MCF 10A (cell line): ENCODE measurements around the gene PTPN5. TPM values are rescaled to one million over a fixed set of nuclear protein-coding genes. Genes with fewer than 3 reads are reported as not detected.

ENCODE experiments used
- BruUV-seq: library from RNA; stranded (reverse); fragments of 400-500 nt; replicated peaks from 2 replicates; lab custom pipeline; 2021; lab: Mats Ljungman, UMichigan
- CTCF ChIA-PET: fragments of 300-600 bp; sonication (Branson Sonifier 250); formaldehyde crosslinking; extraction: SDS; loops from one replicate; lab custom pipeline; 2021; ENCODE audit warnings: antibody characterized with exemption, inconsistent platforms; lab: Yijun Ruan, JAX
- POLR2A ChIA-PET: fragments of 300-600, 350-650 bp; sonication (Branson Sonifier 250); formaldehyde crosslinking; extraction: SDS; loops from one replicate; lab custom pipeline; 2020; ENCODE audit warnings: antibody characterized with exemption, inconsistent platforms; lab: Yijun Ruan, JAX
- DNase-seq: peaks from one replicate; pipeline ENCODE4 v3.0.0-alpha.2; 2018; ENCODE audit not compliant: unreplicated experiment
- H3K27ac Mint-ChIP-seq: one replicate; pipeline ENCODE4 v1.8.0; 2022; ENCODE audit warnings: mild to moderate bottlenecking, low read depth, mixed read lengths; ENCODE audit not compliant: unreplicated experiment
- H3K27me3 Mint-ChIP-seq: one replicate; pipeline ENCODE4 v1.8.0; 2022; ENCODE audit warnings: mixed read lengths; ENCODE audit not compliant: insufficient read depth, unreplicated experiment
- H3K36me3 Mint-ChIP-seq: one replicate; pipeline ENCODE4 v1.8.0; 2022; ENCODE audit warnings: mild to moderate bottlenecking, moderate library complexity, mixed read lengths; ENCODE audit not compliant: insufficient read depth, unreplicated experiment
- H3K4me1 Mint-ChIP-seq: one replicate; pipeline ENCODE4 v1.8.0; 2022; ENCODE audit warnings: mixed read lengths; ENCODE audit not compliant: insufficient read depth, unreplicated experiment
- H3K4me3 Mint-ChIP-seq: one replicate; pipeline ENCODE4 v1.8.0; 2022; ENCODE audit warnings: mild to moderate bottlenecking, moderate library complexity, mixed read lengths; ENCODE audit not compliant: unreplicated experiment
- H3K9me3 Mint-ChIP-seq: one replicate; pipeline ENCODE4 v1.8.0; 2022; ENCODE audit warnings: mixed read lengths; ENCODE audit not compliant: unreplicated experiment
- intact Hi-C: fragments of 100-400 bp; cut with micrococcal nuclease; formaldehyde crosslinking; loops from 2 replicates; pipeline ENCODE4 v1.14.1; 2022
- total RNA-seq: library from RNA; stranded (reverse); gene quantifications from 2 replicates; pipeline ENCODE4 v1.2.3, GENCODE V29; 2022
- TF ChIP-seq, protein P1 (sequence below): fragments of 200-600 bp; IDR thresholded peaks from one replicate; pipeline ENCODE4 v1.8.0; 2022; ENCODE audit warnings: antibody characterized with exemption, mild to moderate bottlenecking; ENCODE audit not compliant: unreplicated experiment

Gene PTPN5
- total RNA-seq, 1 experiment from 2014 or later: not detected

DNA sequence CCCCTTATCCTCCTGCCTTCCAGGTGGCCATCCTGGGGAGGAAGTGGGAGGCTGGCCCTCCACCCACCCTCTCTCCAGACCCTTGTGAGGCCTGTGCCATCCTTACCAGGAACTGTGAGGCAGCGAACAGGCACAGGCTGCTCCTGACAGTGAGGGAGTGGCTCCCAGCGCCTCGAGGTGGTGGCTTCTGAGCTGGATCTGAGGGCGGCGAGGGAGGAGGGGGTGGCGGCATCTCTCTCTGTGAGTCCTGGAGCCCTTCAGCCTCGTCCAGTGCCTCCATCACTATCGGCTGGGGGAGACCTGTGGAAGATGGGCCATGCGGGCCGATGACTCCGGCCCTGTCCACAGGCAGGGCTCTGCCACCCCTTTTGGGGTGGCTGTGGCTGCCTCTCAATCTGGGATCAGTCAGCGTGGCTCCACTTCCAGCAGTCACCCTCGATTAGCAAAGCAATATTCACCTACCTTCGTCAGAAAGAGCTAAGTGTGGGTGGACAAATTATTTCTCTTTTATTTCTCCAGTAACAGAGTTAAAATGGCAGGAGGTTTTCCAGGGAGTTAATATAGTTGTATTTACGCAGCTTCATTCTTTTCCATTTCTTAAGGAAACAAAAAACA lies 47.6 kb downstream of the PTPN5 start:
- ChIA-PET POLR2A (interaction anchor here (0.7 kb wide), 1 partner anchor 14 kb away, joined by 3 read pairs; no protein-coding TSS in a partner anchor), CTCF (interaction anchor here (0.6 to 5.6 kb wide), 4 partner anchors 12 to 680 kb away, joined by 3 to 39 read pairs (median 3); no protein-coding TSS in a partner anchor)
- H3K9me3 Mint-ChIP-seq: no peaks in the 10 kb centered on the region
- DNase-seq: no peak
- no peak overlapping the region for H3K27ac Mint-ChIP-seq
- peaks cover 17% of the 10 kb centered on the region for H3K27me3 Mint-ChIP-seq
- intact Hi-C loops: no loop called here
- H3K36me3 Mint-ChIP-seq: no peaks in the 10 kb centered on the region
- no peaks in the 10 kb centered on the region for H3K4me1 Mint-ChIP-seq
- no peak overlapping the region for H3K4me3 Mint-ChIP-seq
- TF ChIP-seq, protein P1, sequence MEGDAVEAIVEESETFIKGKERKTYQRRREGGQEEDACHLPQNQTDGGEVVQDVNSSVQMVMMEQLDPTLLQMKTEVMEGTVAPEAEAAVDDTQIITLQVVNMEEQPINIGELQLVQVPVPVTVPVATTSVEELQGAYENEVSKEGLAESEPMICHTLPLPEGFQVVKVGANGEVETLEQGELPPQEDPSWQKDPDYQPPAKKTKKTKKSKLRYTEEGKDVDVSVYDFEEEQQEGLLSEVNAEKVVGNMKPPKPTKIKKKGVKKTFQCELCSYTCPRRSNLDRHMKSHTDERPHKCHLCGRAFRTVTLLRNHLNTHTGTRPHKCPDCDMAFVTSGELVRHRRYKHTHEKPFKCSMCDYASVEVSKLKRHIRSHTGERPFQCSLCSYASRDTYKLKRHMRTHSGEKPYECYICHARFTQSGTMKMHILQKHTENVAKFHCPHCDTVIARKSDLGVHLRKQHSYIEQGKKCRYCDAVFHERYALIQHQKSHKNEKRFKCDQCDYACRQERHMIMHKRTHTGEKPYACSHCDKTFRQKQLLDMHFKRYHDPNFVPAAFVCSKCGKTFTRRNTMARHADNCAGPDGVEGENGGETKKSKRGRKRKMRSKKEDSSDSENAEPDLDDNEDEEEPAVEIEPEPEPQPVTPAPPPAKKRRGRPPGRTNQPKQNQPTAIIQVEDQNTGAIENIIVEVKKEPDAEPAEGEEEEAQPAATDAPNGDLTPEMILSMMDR: no peak
- no TSS peak for BruUV-seq

DNA sequence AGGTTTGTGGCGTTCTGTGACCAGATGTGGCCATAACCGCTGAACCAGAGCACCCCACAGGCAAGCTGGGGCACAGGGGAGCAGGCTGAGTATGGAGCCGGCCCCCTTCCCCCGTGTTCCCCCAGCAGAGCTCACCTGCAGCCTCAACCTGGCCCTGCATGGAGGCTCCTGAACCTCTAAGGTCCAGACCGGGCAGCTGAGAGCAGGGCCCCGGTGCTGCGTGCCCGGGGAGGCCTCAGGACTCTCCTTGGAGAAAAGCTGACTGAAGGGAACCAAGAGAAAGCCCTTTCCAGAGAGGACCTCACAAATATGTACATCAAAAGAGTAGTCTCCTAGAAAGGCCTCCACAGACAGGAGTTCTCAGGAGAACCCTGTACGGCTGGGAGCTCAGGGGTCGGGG lies 48.2 kb downstream of the PTPN5 start:
- no peak overlapping the region for H3K27ac Mint-ChIP-seq
- no peaks in the 10 kb centered on the region for H3K9me3 Mint-ChIP-seq
- H3K36me3 Mint-ChIP-seq: no peaks in the 10 kb centered on the region
- intact Hi-C loops: no loop called here
- no peaks in the 10 kb centered on the region for H3K4me1 Mint-ChIP-seq
- no peak for DNase-seq
- H3K4me3 Mint-ChIP-seq: no peak overlapping the region
- TF ChIP-seq, protein P1: no peak
- H3K27me3 Mint-ChIP-seq: peaks cover 23% of the 10 kb centered on the region
- ChIA-PET CTCF (interaction anchor here (0.6 to 5.6 kb wide), 4 partner anchors 12 to 203 kb away, joined by 3 to 39 read pairs (median 4); no protein-coding TSS in a partner anchor), POLR2A (no interaction called here)
- BruUV-seq: no TSS peak

DNA sequence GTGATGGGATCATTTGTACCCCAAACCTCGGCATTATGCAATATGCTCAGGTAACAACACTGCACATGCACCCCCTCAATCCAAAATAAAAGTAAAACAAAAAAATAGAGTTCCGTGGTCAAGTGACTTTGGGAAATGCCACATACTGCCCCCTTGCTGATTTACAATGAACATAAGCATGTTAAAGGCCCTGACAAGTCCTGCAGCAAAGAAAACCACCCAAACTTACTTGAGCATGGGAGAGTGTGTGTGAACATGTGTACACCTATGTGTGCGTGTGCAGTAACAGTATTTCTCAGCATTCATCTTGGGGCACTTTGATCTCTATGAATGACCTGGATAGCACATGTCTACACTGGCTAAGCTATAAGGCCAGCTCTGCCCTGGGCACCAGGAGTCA lies 49.8 kb downstream of the PTPN5 start:
- POLR2A ChIA-PET: interaction anchor here (0.9 kb wide), 1 partner anchor 216 kb away, joined by 3 read pairs; no protein-coding TSS in a partner anchor

DNA sequence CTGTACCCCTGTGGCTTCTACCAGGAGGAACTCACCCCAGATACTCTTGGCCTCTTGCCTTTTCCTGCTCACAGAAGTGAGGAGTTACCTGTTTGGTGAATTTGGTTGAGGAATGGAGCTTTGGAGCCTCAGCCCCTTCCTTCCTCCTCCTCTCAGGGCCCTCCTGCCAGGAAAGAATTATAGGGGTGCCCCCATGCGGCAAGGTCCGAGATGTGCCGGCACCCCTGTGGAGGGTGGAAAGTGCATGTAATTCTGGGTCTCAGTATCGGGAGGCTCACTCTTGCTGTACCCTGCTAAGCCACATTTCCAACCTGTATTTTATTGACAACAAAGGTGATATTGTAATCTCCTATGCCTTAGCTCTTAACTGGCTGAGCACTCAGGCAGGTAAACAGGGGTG lies 51.9 kb downstream of the PTPN5 start:
- Mint-ChIP-seq H3K27ac (no peak overlapping the region), H3K27me3 (peaks cover 23% of the 10 kb centered on the region), H3K9me3 (no peaks in the 10 kb centered on the region), H3K4me1 (no peaks in the 10 kb centered on the region), H3K4me3 (no peak overlapping the region), H3K36me3 (no peaks in the 10 kb centered on the region)
- BruUV-seq: no TSS peak
- POLR2A ChIA-PET: interaction anchor here (0.6 kb wide), 1 partner anchor 232 kb away, joined by 3 read pairs; no protein-coding TSS in a partner anchor
- CTCF ChIA-PET: interaction anchor here (0.6 to 5.6 kb wide), 7 partner anchors 8 to 624 kb away, joined by 3 to 39 read pairs (median 5); no protein-coding TSS in a partner anchor
- intact Hi-C loops: loop anchor here (10.0 kb wide), 1 partner anchor 495 kb away; the partner anchor contains the start of gene SAA2
- TF ChIP-seq, protein P1: no peak
- DNase-seq: no peak

More for the DNA sequence above, 49.8 kb downstream of the PTPN5 start:
- Mint-ChIP-seq H3K36me3 (no peaks in the 10 kb centered on the region), H3K27me3 (peaks cover 23% of the 10 kb centered on the region), H3K4me3 (no peak overlapping the region), H3K27ac (no peak overlapping the region), H3K9me3 (no peaks in the 10 kb centered on the region), H3K4me1 (no peaks in the 10 kb centered on the region)
- intact Hi-C loops: no loop called here
- TF ChIP-seq, protein P1: no peak
- no peak for DNase-seq
- CTCF ChIA-PET: interaction anchor here (0.5 to 5.6 kb wide), 7 partner anchors 10 to 203 kb away, joined by 3 to 39 read pairs (median 3); no protein-coding TSS in a partner anchor
- BruUV-seq: no TSS peak
